IMR-90 (cell line): ENCODE results near the gene RGL1. TPM values are rescaled to one million over a fixed set of nuclear protein-coding genes. Genes with fewer than 3 reads are reported as not detected.

Experiments used
- ATAC-seq: fragments of 200-7000 bp; cut with Tn5 transposase; 2 replicates; pipeline ENCODE4 v1.9.1; 2020; ENCODE audit warnings: low read depth, mild to moderate bottlenecking, moderate library complexity
- BruUV-seq: library from RNA; stranded (reverse); fragments of 400-500 nt; replicated peaks from 2 replicates; lab custom pipeline; 2021; lab: Mats Ljungman, UMichigan
- CTCF ChIA-PET: fragments of 300-600 bp; formaldehyde crosslinking; extraction: SDS; loops from one replicate; lab custom pipeline; 2021; ENCODE audit warnings: antibody characterized with exemption; lab: Yijun Ruan, JAX
- POLR2A ChIA-PET: fragments of 300-600 bp; sonication (Branson Sonifier 250); formaldehyde crosslinking; loops from one replicate; lab custom pipeline; 2022; ENCODE audit warnings: antibody characterized with exemption; ENCODE audit not compliant: unreplicated experiment; lab: Charles Lee
- DNase-seq: peaks from one replicate; pipeline ENCODE4 v3.0.0; 2013
- H2AFZ ChIP-seq: replicated peaks from 2 replicates; pipeline ENCODE3; 2013; ENCODE audit warnings: low read length, mild to moderate bottlenecking; ENCODE audit not compliant: poor library complexity
- H2AK5ac ChIP-seq: 2 replicates; pipeline ENCODE4 v1.6.1; 2013; ENCODE audit warnings: low read depth, low read length, inconsistent platforms
- H2AK9ac ChIP-seq: replicated peaks from 2 replicates; pipeline ENCODE3; 2013; ENCODE audit warnings: mild to moderate bottlenecking, low read depth, low read length, moderate library complexity; ENCODE audit not compliant: poor library complexity
- H2BK120ac ChIP-seq: 2 replicates; pipeline ENCODE4 v1.6.1; 2013; ENCODE audit warnings: low read depth, low read length, inconsistent platforms
- H2BK15ac ChIP-seq: 3 replicates; pipeline ENCODE4 v1.6.1; 2013; ENCODE audit warnings: low read depth, low read length, inconsistent platforms
- H2BK20ac ChIP-seq: 2 replicates; pipeline ENCODE4 v1.6.1; 2013; ENCODE audit warnings: low read depth, mild to moderate bottlenecking, inconsistent platforms, low read length, moderate library complexity
- H2BK5ac ChIP-seq: 2 replicates; pipeline ENCODE4 v1.6.1; 2013; ENCODE audit warnings: mild to moderate bottlenecking, low read depth, low read length, inconsistent platforms; ENCODE audit not compliant: poor library complexity, severe bottlenecking
- H3K14ac ChIP-seq: replicated peaks from 2 replicates; pipeline ENCODE4 v1.6.1; 2013; ENCODE audit warnings: low read depth, low read length, inconsistent platforms
- H3K18ac ChIP-seq: 2 replicates; pipeline ENCODE4 v1.6.1; 2013; ENCODE audit warnings: low read depth, low read length, control low read depth
- H3K23ac ChIP-seq: 2 replicates; pipeline ENCODE4 v1.6.1; 2013; ENCODE audit warnings: low read depth, low read length, inconsistent platforms
- H3K27ac ChIP-seq: 2 replicates; pipeline ENCODE4 v1.5.1; 2013; ENCODE audit warnings: mild to moderate bottlenecking, control low read depth, low read length; ENCODE audit not compliant: insufficient read depth
- H3K27me3 ChIP-seq: 2 replicates; pipeline ENCODE4 v1.6.1; 2013; ENCODE audit warnings: low read length; ENCODE audit not compliant: control insufficient read depth, insufficient read depth
- H3K36me3 ChIP-seq: 2 replicates; pipeline ENCODE4 v1.6.1; 2013; ENCODE audit warnings: low read length, mixed read lengths; ENCODE audit not compliant: control insufficient read depth, insufficient read depth
- H3K4ac ChIP-seq: 2 replicates; pipeline ENCODE4 v1.6.1; 2013; ENCODE audit warnings: low read depth, low read length, inconsistent platforms
- H3K4me1 ChIP-seq: 2 replicates; pipeline ENCODE4 v1.6.1; 2013; ENCODE audit warnings: low read length, mixed read lengths; ENCODE audit not compliant: control insufficient read depth, insufficient read depth
- H3K4me2 ChIP-seq: 2 replicates; pipeline ENCODE4 v1.6.1; 2013; ENCODE audit warnings: low read depth, mild to moderate bottlenecking, control low read depth, low read length, moderate library complexity
- H3K4me3 ChIP-seq: 2 replicates; pipeline ENCODE4 v1.5.1; 2013; ENCODE audit warnings: low read depth, mild to moderate bottlenecking, control low read depth, low read length, moderate library complexity; ENCODE audit not compliant: insufficient read depth
- H3K56ac ChIP-seq: 2 replicates; pipeline ENCODE4 v1.6.1; 2013; ENCODE audit warnings: low read length, inconsistent platforms; ENCODE audit not compliant: insufficient read depth; ENCODE audit errors: extremely low read depth
- H3K79me1 ChIP-seq, 2 experiments: 2 replicates each; pipeline ENCODE4 v1.6.1; 2013; ENCODE audit warnings: low read length in 2 of 2, inconsistent platforms in 1 of 2, low read depth in 1 of 2
- H3K9ac ChIP-seq: 2 replicates; pipeline ENCODE4 v1.6.1; 2013; ENCODE audit warnings: low read depth, low read length, control low read depth
- H3K9me1 ChIP-seq: 2 replicates; pipeline ENCODE4 v1.6.1; 2013; ENCODE audit warnings: low read length, inconsistent platforms; ENCODE audit not compliant: insufficient read depth
- H3K9me3 ChIP-seq: 2 replicates; pipeline ENCODE4 v1.6.1; 2013; ENCODE audit warnings: low read length; ENCODE audit not compliant: control insufficient read depth, insufficient read depth
- H4K20me1 ChIP-seq: 2 replicates; pipeline ENCODE4 v1.6.1; 2013; ENCODE audit warnings: low read length, inconsistent platforms; ENCODE audit not compliant: insufficient read depth
- H4K5ac ChIP-seq: 2 replicates; pipeline ENCODE4 v1.6.1; 2013; ENCODE audit warnings: mild to moderate bottlenecking, low read depth, low read length, control low read depth
- H4K8ac ChIP-seq, 2 experiments: 2 replicates each; pipeline ENCODE4 v1.6.1; 2013; ENCODE audit warnings: low read depth in 2 of 2, low read length in 2 of 2, control low read depth in 1 of 2, inconsistent platforms in 1 of 2
- H4K91ac ChIP-seq: 2 replicates; pipeline ENCODE4 v1.6.1; 2013; ENCODE audit warnings: low read depth, low read length, inconsistent platforms; ENCODE audit not compliant: insufficient read depth
- BHLHE40 ChIP-seq: fragments of 150-350 bp; IDR thresholded peaks from 2 replicates; pipeline ENCODE4 v1.6.1; 2016; ENCODE audit warnings: mild to moderate bottlenecking, low read depth, low read length
- CEBPB ChIP-seq: IDR thresholded peaks from 2 replicates; pipeline ENCODE4 v1.6.1; 2012; ENCODE audit warnings: low read depth, low read length, improper control_type of control experiment
- CHD1 ChIP-seq: IDR thresholded peaks from 2 replicates; pipeline ENCODE4 v1.6.1; 2012; ENCODE audit warnings: low read depth, low read length, improper control_type of control experiment
- ELK1 ChIP-seq: fragments of 150-350 bp; IDR thresholded peaks from 2 replicates; pipeline ENCODE4 v1.6.1; 2016; ENCODE audit warnings: low read depth, mild to moderate bottlenecking, low read length, moderate library complexity, borderline replicate concordance
- FOS ChIP-seq: fragments of 150-350 bp; IDR thresholded peaks from 2 replicates; pipeline ENCODE4 v1.6.1; 2016; ENCODE audit warnings: low read depth, low read length
- MAFK ChIP-seq: IDR thresholded peaks from 2 replicates; pipeline ENCODE4 v1.6.1; 2012; ENCODE audit warnings: low read depth, low read length, improper control_type of control experiment
- MAZ ChIP-seq: IDR thresholded peaks from 2 replicates; pipeline ENCODE4 v1.6.1; 2012; ENCODE audit warnings: low read depth, mild to moderate bottlenecking, low read length, improper control_type of control experiment, moderate library complexity, borderline replicate concordance
- MXI1 ChIP-seq: IDR thresholded peaks from 2 replicates; pipeline ENCODE4 v1.6.1; 2012; ENCODE audit warnings: low read depth, mild to moderate bottlenecking, low read length, moderate library complexity, borderline replicate concordance
- NFE2L2 ChIP-seq: fragments of 150-350 bp; IDR thresholded peaks from 2 replicates; pipeline ENCODE4 v1.6.1; 2016; ENCODE audit warnings: low read depth, mild to moderate bottlenecking, low read length
- RAD21 ChIP-seq: IDR thresholded peaks from 2 replicates; pipeline ENCODE4 v1.6.1; 2012; ENCODE audit warnings: low read length, improper control_type of control experiment
- RCOR1 ChIP-seq: IDR thresholded peaks from 2 replicates; pipeline ENCODE4 v1.6.1; 2012; ENCODE audit warnings: mild to moderate bottlenecking, low read length, improper control_type of control experiment; ENCODE audit not compliant: insufficient replicate concordance
- RFX5 ChIP-seq: IDR thresholded peaks from 2 replicates; pipeline ENCODE4 v1.8.0; 2012; ENCODE audit warnings: low read depth, mild to moderate bottlenecking, low read length, moderate library complexity
- SMC3 ChIP-seq: fragments of 150-350 bp; IDR thresholded peaks from 2 replicates; pipeline ENCODE4 v1.6.1; 2016; ENCODE audit warnings: low read depth, mild to moderate bottlenecking, antibody characterized with exemption, low read length, moderate library complexity
- USF2 ChIP-seq: fragments of 150-350 bp; IDR thresholded peaks from 2 replicates; pipeline ENCODE4 v1.6.1; 2017; ENCODE audit warnings: mild to moderate bottlenecking, antibody characterized with exemption, low read length, low read depth
- whole genome bisulfite sequencing, 2 experiments: methylation state at CpG; one replicate each; pipeline versions ENCODE4 v1.1.5 to v1.1.7; 2013; ENCODE audit warnings: missing lambda C conversion rate in 2 of 2; ENCODE audit not compliant: insufficient read length in 1 of 2; ENCODE audit errors: extremely low coverage in 2 of 2; 5-methylcytosine and 5-hydroxymethylcytosine counted together
- dilution Hi-C: fragments of 300-500 bp; cut with HindIII; formaldehyde crosslinking; loops from one replicate; pipeline ENCODE4 v1.14.3; 2018; ENCODE audit warnings: low sequenced_read_pairs; ENCODE audit not compliant: unreplicated experiment
- in situ Hi-C: fragments of 300-500 bp; cut with MboI; formaldehyde crosslinking; loops from 3 replicates; pipeline ENCODE4 v1.14.3; 2019; ENCODE audit warnings: low sequenced_read_pairs, inconsistent platforms, mixed read lengths
- intact Hi-C: fragments of 100-400 bp; cut with micrococcal nuclease; formaldehyde crosslinking; loops from 2 replicates; pipeline ENCODE4 v1.10.0; 2022
- polyA plus RNA-seq, 3 experiments: library from polyadenylated mRNA; depleted of rRNA; stranded (reverse); fragments of >200 nt; gene quantifications; 2 replicates each; pipeline ENCODE4 v1.2.3, GENCODE V29; 2012; ENCODE audit warnings: low replicate concordance in 1 of 3
- total RNA-seq: library from RNA; depleted of rRNA; stranded (reverse); fragments of >200 nt; gene quantifications from 2 replicates; pipeline ENCODE4 v1.2.3, GENCODE V29; 2012

The RGL1 gene
- total and polyA plus RNA-seq, 2 of the 4 experiments (the other 2 are of a cell fraction) = 4.7 to 7.5 TPM

GRCh38 chr1:183945428-183946319 lies 140.8 kb downstream of the RGL1 start:
- DNase-seq = no peak
- no peak overlapping the region for H3K4me2 ChIP-seq
- no peak overlapping the region for H2AK9ac ChIP-seq
- no peak overlapping the region for H3K9ac ChIP-seq
- ChIA-PET CTCF (no interaction called here), POLR2A (no interaction called here)
- no peak overlapping the region for H3K27ac ChIP-seq
- no peak overlapping the region for H3K56ac ChIP-seq
- 0 out of 2 replicates have a peak, but pooled peaks cover 2% of the 10 kb centered on the region for H3K9me1 ChIP-seq
- H2BK15ac ChIP-seq = no peak overlapping the region
- H3K27me3 ChIP-seq = no peaks in the 10 kb centered on the region
- H3K4me3 ChIP-seq = no peak overlapping the region
- no TSS peak for BruUV-seq
- H4K20me1 ChIP-seq = no peaks in the 10 kb centered on the region
- no peak overlapping the region for H3K4ac ChIP-seq
- no peak overlapping the region for H4K8ac ChIP-seq
- no peak overlapping the region for H2AFZ ChIP-seq
- H3K18ac ChIP-seq = no peak overlapping the region
- no peak overlapping the region for H2AK5ac ChIP-seq
- H2BK5ac ChIP-seq = no peak overlapping the region
- no peak overlapping the region for H3K14ac ChIP-seq
- H2BK20ac ChIP-seq = no peak overlapping the region
- no peaks in the 10 kb centered on the region for H3K9me3 ChIP-seq
- 20% methylated on average over 1 of the region's 4 CpGs; no CpG with 5 or more reads in 1 of the 2 experiments for WGBS, 2 experiments
- no peaks in the 10 kb centered on the region for H3K79me1 ChIP-seq
- H4K5ac ChIP-seq = no peak overlapping the region
- H2BK120ac ChIP-seq = no peak overlapping the region
- in situ Hi-C loops (loop anchor here (10.0 kb wide), 1 partner anchor 89 kb away; the partner anchor contains the start of gene COLGALT2), dilution Hi-C loops (no loop called here), intact Hi-C loops (loop anchor here (10.0 kb wide), 1 partner anchor 749 kb away; no protein-coding TSS in a partner anchor)
- H3K36me3 ChIP-seq = no peaks in the 10 kb centered on the region
- H3K23ac ChIP-seq = no peak overlapping the region
- no peak for ATAC-seq
- H4K91ac ChIP-seq = no peak overlapping the region
- H3K4me1 ChIP-seq = peaks cover 6% of the 10 kb centered on the region; the same call in 1 of the 2 replicates
- no peak for TF ChIP-seq MXI1
- no peak for TF ChIP-seq NFE2L2
- no peak for TF ChIP-seq RAD21
- TF ChIP-seq CHD1 = no peak
- no peak for TF ChIP-seq MAFK
- TF ChIP-seq BHLHE40 = no peak
- TF ChIP-seq USF2 = no peak
- TF ChIP-seq SMC3 = no peak
- no peak for TF ChIP-seq RCOR1
- TF ChIP-seq ELK1 = no peak
- TF ChIP-seq MAZ = no peak
- TF ChIP-seq RFX5 = no peak
- no peak for TF ChIP-seq FOS
- TF ChIP-seq CEBPB = no peak
